PC-9 (cell line): ENCODE data around the gene ANKRD2. TPM values are rescaled to one million over a fixed set of nuclear protein-coding genes. Genes with fewer than 3 reads are reported as not detected.

Experiments
- BruUV-seq: library from RNA; stranded (reverse); fragments of 400-500 nt; replicated peaks from 2 replicates; lab custom pipeline; 2021; lab: Mats Ljungman, UMichigan
- CTCF ChIA-PET: fragments of 300-600 bp; sonication (Branson Sonifier 250); formaldehyde crosslinking; loops from one replicate; lab custom pipeline; 2022; ENCODE audit warnings: antibody characterized with exemption; lab: Charles Lee
- POLR2A ChIA-PET: fragments of 300-600 bp; sonication (Branson Sonifier 250); formaldehyde crosslinking; loops from one replicate; lab custom pipeline; 2022; ENCODE audit warnings: antibody characterized with exemption; ENCODE audit not compliant: unreplicated experiment; lab: Charles Lee
- DNase-seq, 2 experiments: peaks; one replicate each; pipeline versions ENCODE4 v3.0.0 to v3.0.0-alpha.2; 2015 to 2022; ENCODE audit warnings: mixed read lengths in 1 of 2
- H2AFZ ChIP-seq: fragments of 200-600 bp; sonication (generic); 2 replicates; pipeline ENCODE4 v1.8.1; 2017; ENCODE audit warnings: antibody characterized with exemption
- H3F3A ChIP-seq: fragments of 200-600 bp; sonication (generic); 2 replicates; pipeline ENCODE4 v1.8.1; 2017; ENCODE audit warnings: antibody characterized with exemption, mild to moderate bottlenecking, low read depth; ENCODE audit not compliant: insufficient read depth
- H3K27ac ChIP-seq: fragments of 200-600 bp; sonication (generic); 2 replicates; pipeline ENCODE4 v1.6.1; 2016; ENCODE audit warnings: mixed run types
- H3K27me3 ChIP-seq: fragments of 200-600 bp; sonication (generic); 2 replicates; pipeline ENCODE4 v1.6.1; 2016; ENCODE audit warnings: low read depth, mixed run types; ENCODE audit not compliant: insufficient read depth
- H3K36me3 ChIP-seq: fragments of 200-600 bp; sonication (generic); 2 replicates; pipeline ENCODE4 v1.6.1; 2016; ENCODE audit warnings: low read depth, mixed run types
- H3K4me1 ChIP-seq: fragments of 200-600 bp; sonication (generic); replicated peaks from 2 replicates; pipeline ENCODE4 v1.6.1; 2016; ENCODE audit warnings: mixed run types; ENCODE audit not compliant: insufficient read depth
- H3K4me2 ChIP-seq: fragments of 200-600 bp; sonication (generic); 2 replicates; pipeline ENCODE4 v1.6.1; 2017; ENCODE audit warnings: mixed run types
- H3K4me3 ChIP-seq: fragments of 200-600 bp; sonication (generic); 2 replicates; pipeline ENCODE4 v1.6.1; 2016; ENCODE audit warnings: mixed run types
- H3K79me2 ChIP-seq: fragments of 200-600 bp; sonication (generic); 2 replicates; pipeline ENCODE4 v1.6.1; 2017; ENCODE audit warnings: low read depth, mixed run types
- H3K9me2 ChIP-seq: fragments of 200-600 bp; sonication (generic); 2 replicates; pipeline ENCODE4 v1.8.1; 2017; ENCODE audit warnings: mild to moderate bottlenecking; ENCODE audit not compliant: insufficient read depth
- H3K9me3 ChIP-seq: fragments of 200-600 bp; sonication (generic); 2 replicates; pipeline ENCODE4 v1.8.1; 2016; ENCODE audit warnings: low read depth; ENCODE audit not compliant: insufficient read depth
- H4K20me1 ChIP-seq: fragments of 200-600 bp; sonication (generic); 2 replicates; pipeline ENCODE4 v1.8.1; 2017; ENCODE audit not compliant: insufficient read depth
- EZH2 ChIP-seq: fragments of 200-600 bp; sonication (generic); IDR thresholded peaks from 2 replicates; pipeline ENCODE4 v1.8.0; 2017; ENCODE audit warnings: antibody characterized with exemption, low read depth
- intact Hi-C: fragments of 100-400 bp; cut with micrococcal nuclease; formaldehyde crosslinking; loops from one replicate; pipeline ENCODE4 v1.10.0; 2022; ENCODE audit not compliant: unreplicated experiment
- total RNA-seq: library from RNA; stranded (reverse); gene quantifications from 2 replicates; pipeline ENCODE4 v1.2.3, GENCODE V29; 2021
- TF ChIP-seq, protein P1 (sequence below): fragments of 200-600 bp; sonication (generic); conservative IDR thresholded peaks from 2 replicates; pipeline ENCODE4 v1.6.1; 2017; ENCODE audit warnings: mixed run types, antibody characterized with exemption, mild to moderate bottlenecking, moderate library complexity

The ANKRD2 gene
- total RNA-seq, 1 experiment from 2014 or later, result 8.4 TPM

GRCh38 chr10:97632949-97633884 is 60.6 kb downstream of the ANKRD2 start, which contains the start of gene MORN4:
Gene MORN4, minus strand, starts transcription at chr10:97633500. Its CDS starts 13,847 bp downstream, at chr10:97619653.
- no peaks in the 10 kb centered on the region for H3K9me3 ChIP-seq
- no TSS peak for BruUV-seq
- H3K4me3 ChIP-seq, result peak within 1 kb of the TSS; percentile 83
- peak within 1 kb of the TSS; percentile 84 for H3K4me2 ChIP-seq
- no peak within 1 kb of the TSS for H3K27ac ChIP-seq
- ChIA-PET POLR2A (interaction anchor here (0.5 kb wide), 1 partner anchor 15 kb away, joined by 4 read pairs; no protein-coding TSS in a partner anchor), CTCF (interaction anchor here (0.5 kb wide), 1 partner anchor 16 kb away, joined by 12 read pairs; no protein-coding TSS in a partner anchor)
- TF ChIP-seq, protein P1, sequence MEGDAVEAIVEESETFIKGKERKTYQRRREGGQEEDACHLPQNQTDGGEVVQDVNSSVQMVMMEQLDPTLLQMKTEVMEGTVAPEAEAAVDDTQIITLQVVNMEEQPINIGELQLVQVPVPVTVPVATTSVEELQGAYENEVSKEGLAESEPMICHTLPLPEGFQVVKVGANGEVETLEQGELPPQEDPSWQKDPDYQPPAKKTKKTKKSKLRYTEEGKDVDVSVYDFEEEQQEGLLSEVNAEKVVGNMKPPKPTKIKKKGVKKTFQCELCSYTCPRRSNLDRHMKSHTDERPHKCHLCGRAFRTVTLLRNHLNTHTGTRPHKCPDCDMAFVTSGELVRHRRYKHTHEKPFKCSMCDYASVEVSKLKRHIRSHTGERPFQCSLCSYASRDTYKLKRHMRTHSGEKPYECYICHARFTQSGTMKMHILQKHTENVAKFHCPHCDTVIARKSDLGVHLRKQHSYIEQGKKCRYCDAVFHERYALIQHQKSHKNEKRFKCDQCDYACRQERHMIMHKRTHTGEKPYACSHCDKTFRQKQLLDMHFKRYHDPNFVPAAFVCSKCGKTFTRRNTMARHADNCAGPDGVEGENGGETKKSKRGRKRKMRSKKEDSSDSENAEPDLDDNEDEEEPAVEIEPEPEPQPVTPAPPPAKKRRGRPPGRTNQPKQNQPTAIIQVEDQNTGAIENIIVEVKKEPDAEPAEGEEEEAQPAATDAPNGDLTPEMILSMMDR, result no peak
- TF ChIP-seq EZH2, result no peak
- H3K36me3 ChIP-seq, result no peaks in the 10 kb centered on the region
- 0 out of 2 replicates have a peak, but pooled peaks cover 4% of the 10 kb centered on the region for H3K79me2 ChIP-seq
- no peaks in the 10 kb centered on the region for H3K4me1 ChIP-seq
- peaks cover under 1% of the 10 kb centered on the region; the same call in 1 of the 2 replicates for H3F3A ChIP-seq
- peak within 1 kb of the TSS; percentile 90 for H2AFZ ChIP-seq
- no peaks in the 10 kb centered on the region for H3K27me3 ChIP-seq
- H4K20me1 ChIP-seq, result no peaks in the 10 kb centered on the region
- intact Hi-C loops, result no loop called here
- DNase-seq, result peak; percentile 72 to 84
- no peaks in the 10 kb centered on the region for H3K9me2 ChIP-seq

Other genes starting within 250 kb of the ANKRD2 start
- gene FRAT2, start 238.1 kb upstream of the ANKRD2 start, total RNA-seq, result 11.0 and 13.0 TPM in 2 replicates
- 22.6 and 34.3 TPM in 2 replicates for gene RRP12, start 171.4 kb upstream of the ANKRD2 start, total RNA-seq
- gene PGAM1, start 146.6 kb upstream of the ANKRD2 start, total RNA-seq, result 177 and 243 TPM in 2 replicates
- 25.4 and 27.0 TPM in 2 replicates for gene EXOSC1, start 126.8 kb upstream of the ANKRD2 start, total RNA-seq
- gene ZDHHC16, start 126.6 kb upstream of the ANKRD2 start, total RNA-seq, result 29.1 and 29.6 TPM in 2 replicates
- gene MMS19, start 74.4 kb upstream of the ANKRD2 start, total RNA-seq, result 42.4 and 42.7 TPM in 2 replicates
- 17.1 and 21.2 TPM in 2 replicates for gene UBTD1, start 73.9 kb upstream of the ANKRD2 start, total RNA-seq
- 3.4 and 4.4 TPM in 2 replicates for gene HOGA1, start 11.6 kb downstream of the ANKRD2 start, total RNA-seq
- 0.45 and 0.59 TPM in 2 replicates for gene C10orf62, start 16.9 kb downstream of the ANKRD2 start, total RNA-seq
- 10.0 and 10.6 TPM in 2 replicates for gene MORN4, start 60.7 kb downstream of the ANKRD2 start, total RNA-seq
- gene PI4K2A, start 67.9 kb downstream of the ANKRD2 start, total RNA-seq, result 16.0 and 20.3 TPM in 2 replicates
- 20.5 and 22.4 TPM in 2 replicates for gene AVPI1, start 114.5 kb downstream of the ANKRD2 start, total RNA-seq
- 33.1 and 40.1 TPM in 2 replicates for gene MARVELD1, start 141.0 kb downstream of the ANKRD2 start, total RNA-seq
- gene ZFYVE27, start 164.3 kb downstream of the ANKRD2 start, total RNA-seq, result 21.6 and 24.7 TPM in 2 replicates
- not detected in 2 replicates for gene SFRP5, start 199.2 kb downstream of the ANKRD2 start, total RNA-seq